ENCODE measurements around the gene CTR9.

The CTR9 gene

GRCh38 chr11:10750838-10751580 lies at the start of gene CTR9:
CTR9 (plus strand) TSS chr11:10751246; CDS start chr11:10751413, 167 bp downstream.
- DNase-seq (ENCODE audit: low spot score) = peak; percentile 95

DNA sequence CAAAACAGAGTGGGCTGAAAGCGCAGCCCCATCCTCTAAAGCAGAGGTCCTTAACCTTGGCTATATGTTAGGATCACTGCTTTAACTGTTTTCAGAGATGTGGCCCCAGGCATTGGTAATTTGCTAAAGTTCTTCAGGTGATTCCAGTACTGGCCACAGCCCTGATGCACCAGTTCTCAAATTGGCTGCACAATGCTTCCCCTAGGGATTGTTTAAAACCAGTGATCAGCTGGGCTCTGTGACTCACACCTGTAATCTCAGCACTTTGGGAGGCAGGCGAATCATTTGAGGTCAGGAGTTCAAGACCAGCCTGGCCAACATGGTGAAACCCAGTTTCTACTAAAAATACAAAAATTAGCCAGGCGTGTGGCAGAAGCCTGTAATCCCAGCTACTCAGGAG lies 49.1 kb upstream of the CTR9 start:
- DNase-seq (ENCODE audit: low spot score) = no peak

- DNase-seq (ENCODE audit: low spot score) = no peak
Observed at GRCh38 chr11:10708131-10708530, 42.9 kb upstream of the CTR9 start.

DNA sequence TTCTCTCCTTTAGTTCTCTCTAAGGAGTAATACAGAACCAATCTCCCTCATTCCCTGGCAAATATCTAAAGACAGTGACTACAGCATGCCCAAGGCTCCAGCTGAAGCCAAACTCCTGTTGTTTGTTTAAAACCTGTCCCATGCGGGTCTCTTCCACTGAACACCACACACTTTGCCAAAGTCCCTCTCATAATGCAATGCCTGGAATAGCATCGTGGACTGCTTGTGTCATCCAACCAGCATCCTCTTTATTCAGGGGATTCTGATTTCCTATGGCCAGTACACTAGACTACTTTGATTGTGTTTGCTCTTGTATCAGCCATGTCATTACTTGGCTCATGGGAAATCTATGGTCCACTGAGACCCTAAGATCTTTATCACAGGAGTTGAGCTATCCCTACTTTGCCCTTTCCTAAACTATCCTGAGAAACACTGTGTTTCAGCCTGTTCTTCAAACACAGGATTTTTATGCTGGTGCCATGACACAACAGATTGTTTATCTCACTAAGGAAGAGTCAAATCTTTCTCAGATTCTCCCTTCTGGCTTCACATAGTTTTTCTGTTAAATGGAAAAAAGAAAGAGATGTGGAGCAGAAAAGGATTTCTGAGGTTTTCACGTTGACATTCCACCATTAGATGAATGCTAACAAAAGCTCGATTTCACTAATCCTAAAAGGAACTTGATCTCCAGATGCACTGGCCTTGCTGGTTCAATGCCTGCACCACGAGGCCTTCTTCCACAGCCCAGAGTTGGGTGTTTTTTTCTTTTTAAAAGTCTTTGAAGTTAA lies 41.6 kb upstream of the CTR9 start:
- DNase-seq (ENCODE audit: low spot score) = no peak

- DNase-seq (ENCODE audit: low spot score) = no peak
Observed at GRCh38 chr11:10715571-10715970, 35.5 kb upstream of the CTR9 start.

- no peak for DNase-seq (ENCODE audit: low spot score)
Observed at GRCh38 chr11:10716122-10716521, 34.9 kb upstream of the CTR9 start.

GRCh38 chr11:10716543-10717259 lies 34.3 kb upstream of the CTR9 start:
- no peak for DNase-seq (ENCODE audit: low spot score)

DNA sequence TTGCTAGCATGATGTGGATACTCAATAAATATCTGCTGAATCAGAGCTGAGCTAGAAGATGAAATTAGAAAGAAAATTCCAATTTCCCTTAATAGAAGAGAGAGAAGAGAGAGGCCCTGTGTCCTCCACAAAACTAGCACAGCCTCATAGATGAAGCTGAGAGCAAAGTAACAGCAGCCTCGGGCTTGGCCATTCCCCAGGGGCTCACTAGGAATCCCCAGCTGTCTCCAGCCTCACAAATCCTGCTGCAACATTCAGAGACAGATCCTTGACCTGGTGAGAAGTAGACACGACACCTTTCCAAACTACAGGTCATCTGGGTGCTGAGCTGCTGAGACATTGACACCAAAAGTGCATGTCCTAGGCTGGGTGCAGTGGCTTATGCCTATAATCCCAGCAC lies 31.4 kb upstream of the CTR9 start:
- no peak for DNase-seq (ENCODE audit: low spot score)

GRCh38 chr11:10720881-10721376 lies 30.1 kb upstream of the CTR9 start:
- DNase-seq (ENCODE audit: low spot score) = no peak

GRCh38 chr11:10722307-10722706 lies 28.7 kb upstream of the CTR9 start:
- no peak for DNase-seq (ENCODE audit: low spot score)

DNA sequence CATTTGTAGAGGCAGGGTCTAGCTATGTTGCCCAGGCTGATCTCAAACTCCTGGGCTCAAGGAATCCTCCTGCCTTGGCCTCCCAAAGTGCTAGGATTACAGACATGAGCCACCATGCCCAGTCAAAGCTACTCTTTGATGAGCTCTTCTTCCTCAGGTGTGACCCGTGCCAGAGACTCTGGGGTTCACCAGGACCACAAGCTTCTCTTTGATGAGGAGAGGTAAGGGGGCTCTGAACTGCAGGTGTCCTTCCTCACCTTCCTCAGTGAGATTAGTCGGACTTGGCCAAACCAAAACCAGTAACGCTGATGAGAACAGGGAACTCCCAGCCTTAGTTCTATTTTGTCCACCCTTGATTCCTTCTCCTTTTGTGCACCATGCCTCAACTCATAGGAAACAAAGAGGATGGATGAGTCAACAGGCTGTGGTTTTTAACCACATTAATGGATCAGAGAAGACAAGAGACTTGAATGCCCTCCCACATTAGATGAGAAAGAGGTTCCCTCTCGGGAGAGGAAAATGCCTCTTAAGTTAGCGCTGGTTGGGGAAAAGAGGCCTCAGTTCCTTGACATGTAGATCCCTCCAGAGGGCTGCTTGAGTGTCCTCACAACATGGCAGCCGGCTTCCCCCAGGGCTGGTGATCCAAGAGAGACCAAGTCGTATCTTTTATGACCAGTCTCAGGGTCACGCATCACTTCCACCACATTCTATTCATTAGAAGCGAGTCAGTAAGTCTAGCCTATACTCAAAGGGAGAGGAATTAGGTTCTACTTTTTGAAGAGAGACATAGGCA lies 25.7 kb upstream of the CTR9 start:
- DNase-seq (ENCODE audit: low spot score) = no peak

GRCh38 chr11:10725907-10726253 lies 25.2 kb upstream of the CTR9 start:
- DNase-seq (ENCODE audit: low spot score) = no peak

DNA sequence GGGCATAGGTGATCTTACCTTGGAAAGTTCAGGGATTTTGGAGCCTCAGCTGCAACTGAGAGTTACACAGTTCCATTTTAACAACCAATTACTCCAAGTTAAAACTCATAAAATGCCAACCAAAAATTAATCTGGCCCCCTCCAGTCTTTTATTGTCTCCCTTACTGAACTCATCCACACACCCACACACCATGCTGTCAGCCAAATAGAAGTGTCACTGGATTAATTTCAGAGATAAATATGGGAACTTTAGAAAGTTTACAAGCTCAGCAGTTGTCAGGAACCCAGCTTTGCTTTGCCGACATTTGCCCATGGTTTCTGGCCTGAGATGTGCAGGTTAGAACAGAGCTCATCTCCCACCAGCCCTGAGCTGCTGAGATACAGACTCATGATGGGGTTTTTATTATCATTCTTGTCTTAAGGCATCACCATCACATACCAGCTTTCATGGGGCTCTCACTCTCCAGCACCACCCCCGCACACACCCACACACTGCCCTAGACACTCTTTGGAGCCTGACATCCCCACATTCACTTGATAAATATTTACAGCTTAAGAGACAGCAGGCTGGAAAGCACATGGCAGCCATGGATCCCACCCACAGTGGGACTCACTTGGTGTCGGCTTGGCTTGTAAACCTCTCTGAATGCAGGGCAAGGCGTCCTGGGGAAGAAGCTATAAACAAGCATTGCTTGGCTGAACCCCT lies 23.7 kb upstream of the CTR9 start:
- no peak for DNase-seq (ENCODE audit: low spot score)

- DNase-seq (ENCODE audit: low spot score) = no peak
Observed at GRCh38 chr11:10728154-10728553, 22.9 kb upstream of the CTR9 start.

GRCh38 chr11:10728789-10729472 lies 22.1 kb upstream of the CTR9 start:
- DNase-seq (ENCODE audit: low spot score) = peak; percentile 54

DNA sequence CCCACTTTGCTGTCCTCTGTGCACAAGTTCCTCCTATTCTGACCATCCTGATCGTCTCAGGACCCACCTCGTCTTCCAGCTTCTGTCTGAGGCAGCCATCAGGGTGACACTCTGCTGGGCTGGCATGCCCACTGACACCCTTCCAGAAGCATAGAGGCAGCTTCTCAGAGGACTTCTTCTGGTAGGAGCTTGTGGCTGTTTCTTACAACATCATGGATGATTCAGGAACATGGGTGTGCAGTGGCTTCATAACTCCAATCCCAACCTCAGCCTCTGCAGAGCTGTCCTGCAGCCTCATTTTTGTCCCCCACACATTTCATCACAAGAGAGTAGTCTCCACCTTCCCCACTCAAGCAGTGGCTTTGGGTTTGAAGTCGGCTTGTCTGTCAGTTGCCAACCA lies 20.9 kb upstream of the CTR9 start:
- DNase-seq (ENCODE audit: low spot score) = no peak

GRCh38 chr11:10731064-10731680 lies 19.9 kb upstream of the CTR9 start:
- DNase-seq (ENCODE audit: low spot score) = no peak

DNA sequence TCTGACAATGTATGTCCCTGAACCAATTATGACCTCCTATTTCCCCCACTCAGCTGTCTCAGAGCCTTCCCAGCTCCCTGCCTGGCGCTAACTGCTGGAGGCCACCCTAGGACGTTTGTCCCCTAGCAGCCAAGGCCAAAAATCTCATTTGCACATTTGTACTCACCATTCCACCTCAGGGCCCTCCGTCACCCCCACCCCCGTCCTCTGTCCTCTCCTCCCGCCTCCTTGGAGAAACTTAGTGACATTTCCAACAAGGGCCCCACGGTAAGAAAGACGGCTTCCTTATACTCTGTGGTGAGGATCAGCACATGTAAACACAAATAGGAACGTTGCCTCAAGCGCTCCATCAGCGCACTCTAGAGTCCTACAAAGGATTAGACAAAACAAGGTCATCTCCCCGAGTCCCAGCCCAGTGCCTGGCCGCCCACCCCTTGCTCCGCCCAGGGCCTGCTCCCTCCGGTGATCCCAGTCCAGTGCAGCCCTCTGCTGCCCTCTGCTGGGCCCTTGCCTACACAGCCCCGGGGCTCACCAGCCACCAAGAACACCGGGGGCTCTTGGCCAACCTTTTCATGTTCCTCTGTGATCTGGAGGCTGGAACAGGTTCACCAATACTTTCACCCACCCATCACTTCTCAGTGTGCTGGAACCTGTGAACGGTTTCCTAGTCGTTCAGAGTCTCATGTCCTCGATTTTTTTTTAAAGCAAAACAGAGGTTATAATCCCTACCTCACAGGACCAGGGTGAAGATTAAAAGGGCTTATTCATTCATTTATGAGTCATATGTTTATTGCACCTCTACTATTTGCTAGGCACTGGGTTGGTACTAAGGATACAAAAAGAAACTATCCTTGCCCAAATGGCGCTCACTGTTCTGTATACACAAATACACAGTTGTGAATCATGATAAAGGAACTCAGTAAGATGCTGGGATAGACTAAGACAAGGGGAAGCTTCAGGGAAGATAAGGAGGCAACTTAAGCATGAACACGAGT lies 15.3 kb upstream of the CTR9 start:
- DNase-seq (ENCODE audit: low spot score) = peak; percentile 90
